HFFc6 (cell line): Measurements from ENCODE around the gene LST1. TPM values are rescaled to one million over a fixed set of nuclear protein-coding genes. Genes with fewer than 3 reads are reported as not detected.
A peak's percentile ranks its signal among the peaks of the same experiment; 100 is the strongest.

Experiments used
- DNase-seq: peaks from one replicate; pipeline ENCODE4 v3.0.0-alpha.2; 2018
- H3K27ac Mint-ChIP-seq: 2 replicates; pipeline ENCODE4 v1.8.0; 2020; ENCODE audit warnings: mild to moderate bottlenecking, mixed read lengths
- H3K27me3 Mint-ChIP-seq: 2 replicates; pipeline ENCODE4 v1.8.0; 2021; ENCODE audit warnings: mild to moderate bottlenecking, moderate library complexity, mixed read lengths; ENCODE audit not compliant: insufficient read depth
- H3K36me3 Mint-ChIP-seq: 2 replicates; pipeline ENCODE4 v1.8.0; 2021; ENCODE audit warnings: low read depth, mixed read lengths
- H3K4me1 Mint-ChIP-seq: 2 replicates; pipeline ENCODE4 v1.8.0; 2020; ENCODE audit warnings: low read depth, mixed read lengths
- H3K4me3 Mint-ChIP-seq: 2 replicates; pipeline ENCODE4 v1.8.0; 2020; ENCODE audit warnings: mild to moderate bottlenecking, moderate library complexity, mixed read lengths
- H3K9me3 Mint-ChIP-seq: 2 replicates; pipeline ENCODE4 v1.8.0; 2020; ENCODE audit warnings: mild to moderate bottlenecking, mixed read lengths
- total RNA-seq, 6 experiments: library from RNA; stranded (reverse); fragmentation: NEBNext Ultra II Directional; extraction: Animal tissue kit (Norgen Biotek cat#: 25700); gene quantifications; 2 replicates in 1 of 6; 3 replicates in 5 of 6; pipeline ENCODE4 v1.2.3, GENCODE V29; 2021
- TF ChIP-seq, protein P1 (sequence below): fragments of 200-600 bp; sonication (generic); IDR thresholded peaks from 2 replicates; pipeline ENCODE4 v1.5.0; 2021; ENCODE audit warnings: antibody characterized with exemption, mild to moderate bottlenecking

LST1 gene
- total RNA-seq, 6 experiments from 2014 or later, result not detected

DNA sequence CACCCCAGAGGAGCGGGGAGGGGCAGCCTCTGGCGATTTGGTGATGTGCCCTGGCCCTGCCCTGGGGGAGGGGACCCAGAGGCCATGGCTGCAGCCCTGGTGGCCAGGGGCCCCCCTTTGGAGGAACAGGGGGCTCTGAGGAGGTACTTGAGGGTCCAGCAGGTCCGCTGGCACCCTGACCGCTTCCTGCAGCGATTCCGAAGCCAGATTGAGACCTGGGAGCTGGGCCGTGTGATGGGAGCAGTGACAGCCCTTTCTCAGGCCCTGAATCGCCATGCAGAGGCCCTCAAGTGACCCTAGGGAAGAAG is 27.8 kb upstream of the LST1 start:
- Mint-ChIP-seq H3K27ac (peak overlapping the region; percentile 85), H3K36me3 (peaks cover 25% of the 10 kb centered on the region)
- DNase-seq, result no peak

DNA sequence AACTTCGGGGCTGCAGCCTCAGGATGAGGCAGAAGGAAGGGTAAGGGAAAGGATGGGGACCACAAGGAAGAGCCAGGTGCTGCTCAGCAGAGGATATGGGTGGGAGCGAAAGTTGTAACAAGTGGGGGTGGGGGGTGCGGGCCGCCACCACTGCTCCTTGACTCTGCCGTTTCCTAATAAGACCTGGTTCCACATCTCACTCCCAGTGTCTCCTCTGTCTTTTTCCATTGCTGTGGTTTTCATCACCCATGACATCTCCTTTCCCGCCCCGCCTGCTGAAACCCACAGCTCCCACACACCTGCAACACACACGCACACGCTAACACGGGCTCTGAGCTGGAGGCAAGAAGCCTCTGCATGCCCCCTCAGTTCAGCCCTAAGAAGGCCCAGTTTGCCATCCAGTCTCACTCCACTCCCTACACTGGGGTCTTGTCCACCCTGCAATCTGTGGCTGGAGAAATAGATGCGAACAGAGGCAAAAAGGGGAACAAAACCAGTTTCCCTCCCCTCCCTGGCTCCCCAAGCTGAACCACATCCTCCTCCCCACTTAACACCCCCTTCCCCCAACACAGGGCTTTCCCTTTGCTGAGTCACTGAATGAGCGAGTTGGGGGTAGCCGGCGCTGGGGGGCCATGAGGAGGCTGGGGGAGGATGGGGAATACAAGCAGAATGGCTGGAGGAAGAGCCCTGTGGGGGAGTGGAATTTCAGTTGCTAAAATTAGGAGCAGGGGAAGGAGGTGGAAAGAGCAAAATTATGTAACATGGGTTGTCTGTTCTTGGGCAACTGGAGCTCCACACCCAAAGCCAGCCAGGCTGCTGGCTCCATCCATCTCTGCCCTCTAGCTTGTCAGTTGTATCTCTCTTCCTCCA is 27.2 kb upstream of the LST1 start:
- Mint-ChIP-seq H3K4me1 (peaks cover 53% of the 10 kb centered on the region), H3K4me3 (peak overlapping the region; percentile 50), H3K36me3 (peaks cover 25% of the 10 kb centered on the region), H3K27ac (peak overlapping the region; percentile 85), H3K9me3 (no peaks in the 10 kb centered on the region), H3K27me3 (peaks cover 5% of the 10 kb centered on the region)
- DNase-seq, result peak; percentile 4
- TF ChIP-seq, protein P1, sequence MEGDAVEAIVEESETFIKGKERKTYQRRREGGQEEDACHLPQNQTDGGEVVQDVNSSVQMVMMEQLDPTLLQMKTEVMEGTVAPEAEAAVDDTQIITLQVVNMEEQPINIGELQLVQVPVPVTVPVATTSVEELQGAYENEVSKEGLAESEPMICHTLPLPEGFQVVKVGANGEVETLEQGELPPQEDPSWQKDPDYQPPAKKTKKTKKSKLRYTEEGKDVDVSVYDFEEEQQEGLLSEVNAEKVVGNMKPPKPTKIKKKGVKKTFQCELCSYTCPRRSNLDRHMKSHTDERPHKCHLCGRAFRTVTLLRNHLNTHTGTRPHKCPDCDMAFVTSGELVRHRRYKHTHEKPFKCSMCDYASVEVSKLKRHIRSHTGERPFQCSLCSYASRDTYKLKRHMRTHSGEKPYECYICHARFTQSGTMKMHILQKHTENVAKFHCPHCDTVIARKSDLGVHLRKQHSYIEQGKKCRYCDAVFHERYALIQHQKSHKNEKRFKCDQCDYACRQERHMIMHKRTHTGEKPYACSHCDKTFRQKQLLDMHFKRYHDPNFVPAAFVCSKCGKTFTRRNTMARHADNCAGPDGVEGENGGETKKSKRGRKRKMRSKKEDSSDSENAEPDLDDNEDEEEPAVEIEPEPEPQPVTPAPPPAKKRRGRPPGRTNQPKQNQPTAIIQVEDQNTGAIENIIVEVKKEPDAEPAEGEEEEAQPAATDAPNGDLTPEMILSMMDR, result no peak

More for the DNA sequence above, 27.8 kb upstream of the LST1 start:
- TF ChIP-seq, protein P1, result no peak
- Mint-ChIP-seq H3K27me3 (peaks cover 3% of the 10 kb centered on the region; the same call in 1 of the 2 replicates), H3K9me3 (no peaks in the 10 kb centered on the region), H3K4me1 (peaks cover 47% of the 10 kb centered on the region), H3K4me3 (no peak overlapping the region)

DNA sequence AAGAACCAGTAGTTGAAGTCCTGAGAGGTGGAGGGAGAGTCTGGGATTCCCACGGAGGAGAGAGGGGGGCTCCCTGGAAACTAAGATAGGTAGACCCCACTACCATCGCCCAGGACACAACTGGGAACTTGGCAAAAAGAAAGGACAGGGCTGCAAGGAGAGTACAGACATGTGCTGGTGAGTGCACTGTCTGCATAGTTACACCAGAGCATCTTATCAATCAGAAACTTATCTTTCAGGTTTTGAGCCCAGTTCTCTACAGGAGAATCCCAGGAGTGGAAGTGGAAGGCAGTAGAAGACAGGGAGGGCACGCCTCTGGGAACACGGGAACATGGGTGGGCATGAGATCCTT is 26.5 kb upstream of the LST1 start:
- H3K36me3 Mint-ChIP-seq, result peaks cover 25% of the 10 kb centered on the region
- H3K27me3 Mint-ChIP-seq, result peaks cover 7% of the 10 kb centered on the region
- peaks cover 56% of the 10 kb centered on the region for H3K4me1 Mint-ChIP-seq
- H3K9me3 Mint-ChIP-seq, result no peaks in the 10 kb centered on the region
- H3K27ac Mint-ChIP-seq, result peak overlapping the region; percentile 85
- no peak for DNase-seq
- H3K4me3 Mint-ChIP-seq, result peak overlapping the region; percentile 50
- TF ChIP-seq, protein P1, result no peak

DNA sequence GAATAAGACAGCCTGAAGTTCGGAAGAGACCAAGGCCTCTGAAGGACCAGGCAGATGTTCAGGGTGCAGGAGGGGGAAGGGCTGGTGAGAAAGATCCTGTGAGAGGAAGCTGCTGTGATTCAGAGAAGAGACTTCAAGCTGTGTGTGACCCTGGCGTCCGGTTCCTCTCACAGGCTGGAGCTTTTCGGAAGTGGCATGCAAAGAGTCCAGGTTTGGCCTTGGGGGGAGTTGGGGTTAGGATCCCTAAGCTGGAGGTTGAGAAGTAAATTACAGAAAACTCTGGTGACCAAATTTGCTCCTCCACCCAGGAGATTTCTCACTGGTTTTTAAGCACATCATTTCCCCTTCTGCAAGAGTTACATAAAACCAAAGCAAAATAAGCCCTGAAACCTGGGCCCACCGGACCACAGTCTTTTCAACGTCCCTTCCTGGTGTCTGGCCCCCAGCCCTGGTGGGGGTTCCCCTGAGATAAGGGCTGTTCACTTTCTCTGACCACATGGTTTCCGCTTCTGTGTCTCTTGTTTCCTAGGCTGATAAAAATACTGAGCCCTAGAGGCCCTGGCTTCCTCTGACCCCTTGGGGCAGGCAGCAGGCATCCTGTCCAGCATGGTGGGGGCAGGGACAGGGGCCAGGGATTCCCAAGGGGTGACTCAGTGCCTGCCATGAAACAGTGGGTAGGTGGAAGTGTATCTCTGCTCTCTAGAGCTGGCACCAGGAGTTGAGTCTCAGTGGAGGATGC is 25.9 kb upstream of the LST1 start:
- peak overlapping the region; percentile 85 for H3K27ac Mint-ChIP-seq
- H3K4me1 Mint-ChIP-seq, result peaks cover 56% of the 10 kb centered on the region
- TF ChIP-seq, protein P1, result no peak
- H3K9me3 Mint-ChIP-seq, result no peaks in the 10 kb centered on the region
- H3K4me3 Mint-ChIP-seq, result peak overlapping the region; percentile 50
- peaks cover 25% of the 10 kb centered on the region for H3K36me3 Mint-ChIP-seq
- peaks cover 7% of the 10 kb centered on the region for H3K27me3 Mint-ChIP-seq
- DNase-seq, result peak; percentile 74

DNA sequence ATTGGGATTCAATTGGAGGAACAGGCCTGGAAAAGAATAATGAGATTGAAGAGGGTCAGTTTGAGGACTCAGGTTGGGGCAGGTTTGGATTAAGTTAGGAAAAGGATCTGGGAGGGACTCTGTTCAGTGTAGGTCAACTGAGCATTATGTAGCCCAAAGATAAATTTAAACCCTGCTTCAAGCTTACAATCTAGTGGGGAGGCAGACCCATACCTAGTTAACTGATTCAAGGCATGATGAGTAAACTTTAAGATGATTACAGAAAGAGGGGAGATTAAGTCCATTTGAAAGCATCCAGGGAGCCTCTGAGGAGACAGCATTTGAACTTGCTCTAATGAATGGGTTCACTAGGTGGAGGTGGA is 25.4 kb upstream of the LST1 start:
- Mint-ChIP-seq H3K9me3 (no peaks in the 10 kb centered on the region), H3K36me3 (peaks cover 25% of the 10 kb centered on the region), H3K27me3 (peaks cover 7% of the 10 kb centered on the region), H3K27ac (peak overlapping the region; percentile 85), H3K4me3 (peak overlapping the region; percentile 50), H3K4me1 (peaks cover 56% of the 10 kb centered on the region)
- no peak for DNase-seq
- TF ChIP-seq, protein P1, result no peak
